HG03103 (cell line): ENCODE results near the gene JAK1.

ENCODE experiments used
- ATAC-seq: cut with Tn5 transposase; IDR thresholded peaks from one replicate; pipeline ENCODE4 v1.9.1; 2021; ENCODE audit warnings: low read depth; ENCODE audit not compliant: unreplicated experiment

The JAK1 gene

GRCh38 chr1:64873576-64873975, 92.8 kb downstream of the JAK1 start:
- no peak for ATAC-seq

GRCh38 chr1:64872067-64872466, 94.3 kb downstream of the JAK1 start:
- no peak for ATAC-seq

GRCh38 chr1:64871256-64871655, 95.1 kb downstream of the JAK1 start:
- ATAC-seq, result no peak

GRCh38 chr1:64867266-64867665, 99.1 kb downstream of the JAK1 start:
- ATAC-seq, result no peak

GRCh38 chr1:64866689-64867088, 99.7 kb downstream of the JAK1 start:
- ATAC-seq, result no peak

- no peak for ATAC-seq
These were observed 101.1 kb downstream of the JAK1 start for GRCh38 chr1:64865105-64865757.

GRCh38 chr1:64864018-64864940, 102.1 kb downstream of the JAK1 start:
- peak; percentile 99 for ATAC-seq

GRCh38 chr1:64861611-64862010, 104.7 kb downstream of the JAK1 start:
- ATAC-seq, result no peak

GRCh38 chr1:64857347-64857746, 109.0 kb downstream of the JAK1 start:
- no peak for ATAC-seq

GRCh38 chr1:64856553-64856952, 109.8 kb downstream of the JAK1 start:
- ATAC-seq, result no peak

GRCh38 chr1:64855557-64855956, 110.8 kb downstream of the JAK1 start:
- ATAC-seq, result no peak

- no peak for ATAC-seq
These were observed 111.7 kb downstream of the JAK1 start for GRCh38 chr1:64854674-64855073.

GRCh38 chr1:64851664-64852063, 114.7 kb downstream of the JAK1 start:
- no peak for ATAC-seq

GRCh38 chr1:64850846-64851245, 115.5 kb downstream of the JAK1 start:
- no peak for ATAC-seq

- no peak for ATAC-seq
These were observed 116.4 kb downstream of the JAK1 start for GRCh38 chr1:64849942-64850341.

GRCh38 chr1:64848803-64849202, 117.5 kb downstream of the JAK1 start:
- no peak for ATAC-seq

- ATAC-seq, result no peak
These were observed 118.2 kb downstream of the JAK1 start for GRCh38 chr1:64848136-64848535.

- ATAC-seq, result no peak
These were observed 118.7 kb downstream of the JAK1 start for GRCh38 chr1:64847666-64848065.

- ATAC-seq, result no peak
These were observed 119.5 kb downstream of the JAK1 start for GRCh38 chr1:64846573-64847430.

- ATAC-seq, result no peak
These were observed 120.4 kb downstream of the JAK1 start for GRCh38 chr1:64845831-64846425.

GRCh38 chr1:64844609-64845008, 121.7 kb downstream of the JAK1 start:
- no peak for ATAC-seq
